Measurements from ENCODE around the gene RUBCN.
"Not testable (repeated sequence)": the region's sequence is repeated elsewhere in the genome, so short reads cannot be mapped to it uniquely, and the experiment has no call there.

RUBCN gene

GRCh38 chr3:197686899-197687298 lies 49.8 kb downstream of the RUBCN start:
- FAIRE-seq: no peak
- DNase-seq (ENCODE audit: low spot score): no peak

GRCh38 chr3:197685546-197685945 lies 51.2 kb downstream of the RUBCN start:
- DNase-seq (ENCODE audit: low spot score) (no peak), FAIRE-seq (no peak)

DNA sequence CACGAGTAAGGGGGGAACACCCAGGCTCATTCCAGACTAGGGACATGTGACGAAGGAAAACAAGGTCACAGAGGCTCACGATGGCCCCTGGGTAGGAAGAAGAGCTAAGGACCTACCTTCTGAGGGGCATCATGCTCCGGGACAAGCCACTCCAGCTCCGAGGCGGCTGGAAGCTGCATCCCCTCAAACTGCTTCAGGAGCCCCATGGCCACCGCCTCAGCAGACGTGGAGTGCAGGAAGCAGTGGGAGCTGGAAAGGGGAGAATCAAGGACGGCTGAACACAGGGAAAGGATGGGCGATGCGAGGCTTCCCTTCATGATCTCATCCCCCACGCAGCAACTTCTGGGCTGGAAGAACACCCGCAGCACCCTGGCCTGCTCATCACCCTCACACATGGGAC lies 53.5 kb downstream of the RUBCN start:
- FAIRE-seq (no peak), DNase-seq (ENCODE audit: low spot score) (no peak)

- FAIRE-seq (no peak), DNase-seq (ENCODE audit: low spot score) (no peak)
These were observed 54.0 kb downstream of the RUBCN start for GRCh38 chr3:197682713-197683112.

GRCh38 chr3:197680955-197681521 lies 55.7 kb downstream of the RUBCN start:
- no peak for DNase-seq (ENCODE audit: low spot score)
- no peak for FAIRE-seq

DNA sequence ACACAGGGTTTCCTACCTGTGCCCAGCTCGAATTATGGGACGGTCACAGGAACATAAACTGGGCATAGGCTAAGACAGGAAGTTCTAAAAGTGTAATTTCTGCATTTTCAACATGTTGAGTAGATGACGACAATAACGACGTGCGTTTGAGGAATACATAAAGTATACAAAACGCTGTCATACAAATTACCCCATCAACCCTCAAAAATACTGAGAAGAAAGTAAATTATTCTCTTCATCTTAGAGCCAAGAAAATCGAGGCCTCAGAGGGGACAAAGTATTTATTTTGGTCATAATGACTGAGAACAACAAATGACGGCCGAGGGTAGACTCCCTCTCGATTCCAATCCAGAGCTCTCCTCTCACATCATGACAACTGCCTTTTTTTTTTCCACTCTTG lies 60.8 kb downstream of the RUBCN start:
- no peak for DNase-seq (ENCODE audit: low spot score)
- no peak for FAIRE-seq

- DNase-seq (ENCODE audit: low spot score) (no peak), FAIRE-seq (no peak)
These were observed 61.2 kb downstream of the RUBCN start for GRCh38 chr3:197675563-197675860.

DNA sequence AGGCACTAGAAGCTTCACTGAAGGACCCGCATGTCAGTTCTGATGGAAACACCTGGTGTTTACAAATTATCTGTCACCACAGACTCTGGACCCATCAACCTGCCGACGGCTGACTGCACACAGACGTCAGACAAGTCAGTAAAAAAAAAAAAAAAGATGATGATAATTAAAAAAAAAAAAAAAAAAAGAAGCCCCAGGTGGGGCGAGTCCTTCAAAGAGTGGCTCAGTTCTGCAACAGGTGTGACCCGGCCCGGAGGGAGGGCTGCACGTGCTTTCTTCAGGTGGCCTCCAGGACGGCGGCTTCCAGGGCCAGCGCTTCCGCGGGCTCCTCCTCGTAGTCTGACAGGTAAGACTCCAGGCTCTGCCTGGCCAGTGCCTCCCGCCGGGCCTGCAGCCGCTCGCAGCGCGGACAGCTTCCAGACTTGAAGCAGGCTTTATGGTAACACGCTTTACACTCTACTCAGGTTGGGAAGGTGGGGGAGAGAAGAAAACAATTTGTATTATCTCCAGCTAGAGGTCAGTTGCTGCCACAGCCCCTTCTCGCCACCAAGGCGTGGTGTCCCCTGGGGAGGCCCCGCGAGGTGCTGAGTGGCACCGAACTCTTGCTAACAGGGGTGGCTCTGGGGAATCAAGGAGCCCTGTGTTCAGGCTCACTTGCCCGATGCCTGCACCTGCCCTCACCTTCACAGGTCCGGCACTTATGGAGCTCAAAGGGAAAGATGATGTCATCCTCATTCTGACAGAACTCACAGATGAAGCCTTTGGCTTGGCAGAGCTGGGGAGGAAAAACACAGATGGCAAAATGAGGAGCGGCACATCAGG lies 61.8 kb downstream of the RUBCN start:
- no peak for DNase-seq (ENCODE audit: low spot score)
- FAIRE-seq: no peak

DNA sequence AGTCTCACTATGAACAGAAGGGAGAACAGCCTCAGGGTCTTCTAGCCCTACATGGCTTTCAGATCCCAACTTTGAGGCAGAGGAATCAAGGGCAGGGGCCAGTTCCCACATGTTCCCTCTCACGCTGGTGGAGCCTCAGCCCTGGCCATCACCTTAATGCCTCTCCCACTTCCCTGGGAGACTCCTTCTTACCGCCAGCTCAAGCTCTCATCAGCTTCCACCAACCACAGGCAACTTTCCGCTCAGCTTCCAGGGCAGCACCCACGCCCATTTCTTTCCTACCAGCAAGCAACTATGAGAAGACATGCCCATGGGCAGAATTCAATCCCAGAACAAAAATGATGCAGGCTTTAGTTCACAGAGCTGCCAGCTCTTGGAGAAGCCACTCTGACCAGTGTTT lies 63.5 kb downstream of the RUBCN start:
- DNase-seq (ENCODE audit: low spot score) (no peak), FAIRE-seq (no peak)

DNA sequence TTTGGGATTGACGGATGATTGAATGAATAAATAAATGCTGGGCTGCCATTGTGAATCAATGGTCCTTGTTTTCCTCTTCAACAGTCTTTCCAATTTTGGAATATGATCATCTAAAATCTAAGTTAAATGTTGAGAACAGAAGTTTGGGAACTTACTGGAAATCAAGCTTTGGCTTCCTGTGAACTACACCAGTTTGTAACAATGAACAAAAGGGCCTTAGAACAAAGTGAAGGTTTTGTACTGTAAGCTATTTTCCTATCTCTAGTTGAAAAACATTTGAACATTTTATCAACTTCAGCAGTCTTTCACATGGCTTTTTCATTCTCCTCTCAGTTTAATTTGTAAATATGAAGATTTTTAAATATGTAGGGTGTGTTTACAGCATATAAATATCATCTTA lies 66.3 kb downstream of the RUBCN start:
- no peak for DNase-seq (ENCODE audit: low spot score)
- FAIRE-seq: no peak

- FAIRE-seq: no peak
- DNase-seq (ENCODE audit: low spot score): no peak
These were observed 68.7 kb downstream of the RUBCN start for GRCh38 chr3:197667968-197668367.

DNA sequence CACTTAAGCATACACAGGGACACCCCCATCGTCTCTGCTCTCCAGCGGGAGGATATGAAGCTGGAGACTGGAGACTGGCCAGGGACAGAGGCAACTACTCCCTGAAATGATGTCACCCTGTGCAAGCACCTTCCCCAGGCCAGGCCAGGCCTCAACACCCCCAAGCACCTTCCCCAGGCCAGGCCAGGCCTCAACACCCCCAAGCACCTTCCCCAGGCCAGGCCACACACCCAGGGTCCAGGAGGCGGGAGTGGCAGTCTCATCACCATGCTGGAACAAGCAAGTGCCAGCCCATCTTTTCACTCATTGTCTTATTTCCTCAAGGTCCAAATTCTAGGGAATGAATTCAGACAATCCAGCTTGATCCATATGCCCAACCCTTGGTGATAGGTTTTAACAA lies 69.4 kb downstream of the RUBCN start:
- not testable (repeated sequence) for FAIRE-seq; DNase-seq (ENCODE audit: low spot score)

DNA sequence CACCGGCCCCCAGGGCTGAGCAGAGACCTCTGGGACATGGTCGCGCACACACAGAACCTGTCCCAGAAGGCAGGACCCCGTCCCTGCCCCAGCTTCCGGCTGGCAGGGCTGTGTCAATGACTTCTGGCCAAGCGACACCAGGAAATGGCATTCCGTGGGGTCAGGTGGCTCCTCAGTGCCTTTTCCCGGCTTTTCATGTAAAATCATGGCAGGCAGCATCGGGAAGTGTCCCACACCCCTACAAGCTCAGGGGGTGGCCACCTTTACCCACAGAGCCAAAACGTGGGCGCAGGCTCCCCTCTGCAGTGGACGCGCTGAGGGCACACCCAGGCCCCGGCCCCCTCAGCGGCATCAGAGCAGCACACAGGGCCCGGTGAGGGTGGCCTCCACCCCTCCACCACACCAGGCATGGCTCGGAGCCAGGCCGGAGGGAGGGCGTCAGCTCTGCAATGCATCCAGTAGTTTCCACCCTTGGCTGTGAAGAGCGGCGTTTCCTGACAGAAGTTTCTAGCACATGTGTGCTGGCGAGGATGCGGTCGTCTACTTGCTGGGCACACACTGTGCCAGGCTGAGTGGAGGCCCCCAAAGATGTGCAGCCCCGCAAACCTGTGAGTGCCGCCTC lies 70.4 kb downstream of the RUBCN start:
- FAIRE-seq; DNase-seq (ENCODE audit: low spot score): not testable (repeated sequence)

DNA sequence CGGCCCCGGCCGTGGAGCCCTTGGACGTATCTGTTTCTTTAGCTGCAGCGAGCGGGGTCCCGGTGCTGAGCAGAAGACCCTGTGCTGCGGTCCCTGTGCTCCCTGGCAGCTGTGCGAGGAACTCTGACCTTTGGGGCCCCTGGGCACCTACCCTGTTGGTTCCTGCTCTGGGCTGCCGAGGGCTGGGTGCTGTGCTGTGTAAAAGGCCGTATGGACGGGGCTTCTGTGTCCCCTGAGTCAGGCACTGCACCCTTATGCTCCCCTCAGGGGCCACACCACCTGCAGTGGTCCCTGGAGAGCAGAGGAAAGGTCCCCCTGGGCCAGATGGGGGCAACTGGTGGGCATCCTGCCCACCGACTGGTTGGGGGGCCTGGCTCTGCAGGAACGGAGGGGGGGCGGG lies 71.2 kb downstream of the RUBCN start:
- DNase-seq (ENCODE audit: low spot score); FAIRE-seq: not testable (repeated sequence)

- FAIRE-seq; DNase-seq (ENCODE audit: low spot score): not testable (repeated sequence)
These were observed 71.6 kb downstream of the RUBCN start for GRCh38 chr3:197665142-197665491.

GRCh38 chr3:197664414-197665141 lies 72.1 kb downstream of the RUBCN start:
- not testable (repeated sequence) for FAIRE-seq; DNase-seq (ENCODE audit: low spot score)

GRCh38 chr3:197663367-197664140 lies 73.2 kb downstream of the RUBCN start:
- not testable (repeated sequence) for DNase-seq (ENCODE audit: low spot score); FAIRE-seq

DNA sequence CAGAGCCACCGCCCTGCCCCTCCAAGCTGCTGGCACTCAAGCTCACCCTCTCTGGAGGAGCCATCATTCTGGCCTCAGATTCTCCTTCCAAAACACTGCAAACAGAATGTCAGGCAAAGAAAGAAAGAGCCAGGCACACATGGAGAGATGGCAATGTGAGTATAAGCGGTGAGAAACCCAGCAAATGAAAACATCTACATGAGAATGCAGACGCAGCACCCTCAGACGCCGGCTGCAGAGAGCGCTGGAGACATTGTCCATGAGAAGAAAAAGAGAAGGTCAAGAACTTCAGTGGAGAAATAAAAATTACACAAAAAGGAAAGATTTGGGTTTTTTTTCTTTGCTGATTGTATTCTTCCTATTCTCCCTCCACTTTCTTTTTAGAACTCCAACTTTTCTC lies 74.4 kb downstream of the RUBCN start:
- DNase-seq (ENCODE audit: low spot score); FAIRE-seq: not testable (repeated sequence)

DNA sequence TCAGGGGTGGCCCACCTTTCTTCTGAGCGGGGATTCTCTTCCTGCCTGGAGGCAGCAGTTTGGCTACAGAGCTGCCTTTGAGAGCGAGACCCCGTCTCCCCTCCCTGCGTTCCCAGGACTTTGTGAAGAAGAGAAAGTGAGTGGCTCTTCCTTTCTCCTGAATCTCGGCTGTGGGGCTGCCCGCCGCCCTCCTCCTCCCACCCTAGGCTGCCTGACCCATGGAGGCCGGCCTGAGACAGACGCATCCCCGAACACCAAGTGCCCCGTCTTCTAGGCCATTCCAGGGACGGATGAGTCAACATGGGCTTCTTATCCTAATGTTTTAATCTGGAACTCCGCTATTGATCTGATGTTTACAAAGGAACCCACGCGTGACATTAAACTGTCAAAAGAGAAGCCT lies 74.8 kb downstream of the RUBCN start:
- not testable (repeated sequence) for FAIRE-seq; DNase-seq (ENCODE audit: low spot score)

- DNase-seq (ENCODE audit: low spot score); FAIRE-seq: not testable (repeated sequence)
These were observed 75.4 kb downstream of the RUBCN start for GRCh38 chr3:197661234-197661834.

DNA sequence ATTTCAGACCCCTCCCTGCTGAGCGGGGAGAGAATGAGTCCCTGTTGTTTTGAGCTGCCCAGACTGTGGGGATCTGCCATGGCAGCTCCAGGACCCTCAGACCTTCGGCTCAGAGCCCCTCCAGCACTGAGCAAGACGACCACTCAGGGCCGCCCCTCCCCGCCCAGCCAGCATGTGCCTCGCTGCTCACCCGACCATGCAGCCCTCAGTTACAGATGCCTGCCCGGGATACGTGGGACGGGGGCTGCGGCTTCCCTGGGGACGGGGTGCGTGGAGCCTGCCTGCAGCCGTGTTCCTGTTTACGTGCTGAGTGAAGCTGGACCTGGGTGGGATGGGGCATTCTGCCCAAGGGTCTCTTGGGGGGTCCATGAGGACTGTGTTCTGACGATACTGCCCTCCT lies 77.0 kb downstream of the RUBCN start:
- not testable (repeated sequence) for DNase-seq (ENCODE audit: low spot score); FAIRE-seq
